ENCODE measurements around the gene OTOF.
A peak's percentile ranks its signal among the peaks of the same experiment; 100 is the strongest.

Gene OTOF

DNA sequence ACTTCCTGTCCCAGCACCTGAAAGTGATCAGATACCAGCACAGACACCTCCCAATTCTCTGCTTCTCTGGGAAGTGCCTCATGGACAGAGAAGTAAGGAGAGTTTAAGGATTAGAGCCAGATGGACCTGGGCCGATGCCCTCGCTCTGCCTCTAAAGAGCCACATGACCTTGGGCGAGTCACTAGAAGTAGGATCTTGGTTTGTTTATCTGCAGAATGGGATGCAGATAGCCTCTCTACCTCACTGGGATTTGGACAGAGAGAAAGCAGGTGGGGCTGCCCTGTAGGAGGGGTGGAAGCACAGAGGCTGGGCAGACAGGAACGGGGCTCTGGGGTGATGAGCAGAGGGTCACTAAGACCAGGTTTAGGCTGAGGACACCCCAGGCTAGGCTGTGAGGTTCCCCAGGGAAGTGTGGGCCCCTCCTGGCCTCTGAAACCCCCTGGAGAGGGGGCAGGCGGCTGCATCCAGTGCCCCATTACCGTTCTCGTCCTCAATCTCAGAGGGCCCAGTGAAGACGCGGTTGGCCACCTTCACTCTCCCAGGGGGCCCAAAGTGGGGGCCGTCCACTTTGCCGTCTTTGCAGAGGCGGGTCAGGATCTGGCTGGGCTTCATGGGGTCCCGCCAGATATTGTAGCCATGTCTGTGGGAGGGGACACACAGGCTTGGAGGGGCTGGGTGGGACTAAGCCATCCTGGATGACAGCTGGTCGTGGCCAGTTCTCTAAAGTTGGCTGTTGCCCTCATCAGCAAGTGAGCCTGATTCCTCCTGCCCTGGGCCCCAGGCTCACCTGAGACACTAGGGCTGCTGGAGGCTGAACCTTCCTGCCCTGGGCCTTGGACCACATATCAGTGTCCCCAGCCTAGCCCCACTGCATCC is 13.3 kb downstream of the OTOF start:
- Histone ChIP-seq H3K4me1 (ENCODE audit: low read length) (0 out of 2 replicates have a peak, but pooled peaks cover 3% of the 10 kb centered on the region), H3K27ac (ENCODE audit: low read length) (no peak overlapping the region), H3K4me3 (ENCODE audit: low read length) (no peak overlapping the region), H3K27me3 (ENCODE audit: low read depth, low read length) (no peaks in the 10 kb centered on the region), H3K4me2 (ENCODE audit: low read length) (no peak overlapping the region), H2AFZ (ENCODE audit: low read depth, low read length) (no peak overlapping the region), H3K36me3 (replicated peaks; ENCODE audit: low read depth, low read length) (no peaks in the 10 kb centered on the region), H3K9ac (ENCODE audit: low read length) (no peak overlapping the region), H3K9me3 (ENCODE audit: insufficient read depth, low read length) (no peaks in the 10 kb centered on the region), H3K79me2 (ENCODE audit: low read length) (no peaks in the 10 kb centered on the region), H4K20me1 (ENCODE audit: insufficient read depth, low read length) (no peaks in the 10 kb centered on the region)
- TF ChIP-seq EZH2phosphoT487 (IDR thresholded peaks at IDR 0.05; ENCODE audit: low read depth), result no peak

GRCh38 chr2:26463244-26464192 is 14.4 kb downstream of the OTOF start:
- no peaks in the 10 kb centered on the region for H3K27me3 ChIP-seq (ENCODE audit: low read depth, low read length)
- no peaks in the 10 kb centered on the region for H4K20me1 ChIP-seq (ENCODE audit: insufficient read depth, low read length)
- H3K9me3 ChIP-seq (ENCODE audit: insufficient read depth, low read length), result no peaks in the 10 kb centered on the region
- H2AFZ ChIP-seq (ENCODE audit: low read depth, low read length), result no peak overlapping the region
- no peak overlapping the region for H3K9ac ChIP-seq (ENCODE audit: low read length)
- H3K4me1 ChIP-seq (ENCODE audit: low read length), result 0 out of 2 replicates have a peak, but pooled peaks cover 3% of the 10 kb centered on the region
- no peak overlapping the region for H3K4me3 ChIP-seq (ENCODE audit: low read length)
- no peak overlapping the region for H3K27ac ChIP-seq (ENCODE audit: low read length)
- H3K79me2 ChIP-seq (ENCODE audit: low read length), result no peaks in the 10 kb centered on the region
- no peaks in the 10 kb centered on the region for H3K36me3 ChIP-seq (replicated peaks; ENCODE audit: low read depth, low read length)
- no peak overlapping the region for H3K4me2 ChIP-seq (ENCODE audit: low read length)
- TF ChIP-seq EZH2phosphoT487 (IDR thresholded peaks at IDR 0.05; ENCODE audit: low read depth), result no peak

DNA sequence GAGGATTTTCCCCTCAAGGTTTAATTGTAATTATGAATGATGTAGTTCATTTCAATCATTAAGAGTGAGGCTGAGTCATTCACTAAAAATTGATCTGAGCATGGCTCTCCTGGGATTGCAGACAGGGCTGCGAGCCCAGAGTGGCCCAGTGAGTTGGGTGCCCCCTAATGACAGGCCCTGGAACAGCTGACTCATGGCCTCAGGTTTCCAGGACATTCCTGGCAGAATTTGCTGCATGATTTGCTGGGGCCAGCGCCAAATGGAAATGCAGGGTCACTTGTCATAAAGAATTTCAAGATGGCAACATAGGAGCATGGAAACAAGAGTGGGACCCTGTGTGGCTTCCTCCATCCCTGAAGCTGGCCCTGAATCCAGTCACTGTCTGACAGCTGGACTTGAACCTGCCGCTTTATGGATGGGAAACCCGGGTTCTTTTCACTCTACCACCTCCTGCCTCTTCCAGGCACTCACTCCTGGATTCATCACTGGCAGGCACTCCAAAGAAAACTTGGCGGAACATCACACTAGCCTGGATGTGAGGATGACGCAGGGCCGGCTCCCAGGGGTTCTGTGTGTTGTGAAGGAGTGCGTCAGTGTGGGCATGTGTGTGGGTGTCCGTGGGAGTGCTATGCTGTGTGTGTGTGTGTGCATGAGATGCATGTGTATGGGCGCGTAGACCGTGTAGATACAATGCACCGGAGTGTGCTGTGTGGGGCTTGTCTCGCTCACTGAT is 15.2 kb downstream of the OTOF start:
- TF ChIP-seq CTCF (IDR thresholded peaks at IDR 0.05; ENCODE audit: low read depth, low read length), result peak; percentile 69
- TF ChIP-seq EZH2phosphoT487 (IDR thresholded peaks at IDR 0.05; ENCODE audit: low read depth), result no peak
- Histone ChIP-seq H3K4me1 (ENCODE audit: low read length) (0 out of 2 replicates have a peak, but pooled peaks cover 3% of the 10 kb centered on the region), H3K9me3 (ENCODE audit: insufficient read depth, low read length) (no peaks in the 10 kb centered on the region), H3K79me2 (ENCODE audit: low read length) (no peaks in the 10 kb centered on the region), H2AFZ (ENCODE audit: low read depth, low read length) (no peak overlapping the region), H3K9ac (ENCODE audit: low read length) (no peak overlapping the region), H3K27me3 (ENCODE audit: low read depth, low read length) (no peaks in the 10 kb centered on the region), H3K4me3 (ENCODE audit: low read length) (no peak overlapping the region), H3K27ac (ENCODE audit: low read length) (no peak overlapping the region), H3K36me3 (replicated peaks; ENCODE audit: low read depth, low read length) (no peaks in the 10 kb centered on the region), H4K20me1 (ENCODE audit: insufficient read depth, low read length) (no peaks in the 10 kb centered on the region), H3K4me2 (ENCODE audit: low read length) (no peak overlapping the region)

GRCh38 chr2:26462100-26462499 is 15.8 kb downstream of the OTOF start:
- no peak overlapping the region for H3K27ac ChIP-seq (ENCODE audit: low read length)
- 0 out of 2 replicates have a peak, but pooled peaks cover 3% of the 10 kb centered on the region for H3K4me1 ChIP-seq (ENCODE audit: low read length)
- H4K20me1 ChIP-seq (ENCODE audit: insufficient read depth, low read length), result no peaks in the 10 kb centered on the region
- H3K36me3 ChIP-seq (replicated peaks; ENCODE audit: low read depth, low read length), result no peaks in the 10 kb centered on the region
- no peak overlapping the region for H3K4me2 ChIP-seq (ENCODE audit: low read length)
- no peak for TF ChIP-seq EZH2phosphoT487 (IDR thresholded peaks at IDR 0.05; ENCODE audit: low read depth)
- no peak for TF ChIP-seq CTCF (IDR thresholded peaks at IDR 0.05; ENCODE audit: low read depth, low read length)
- no peak overlapping the region for H3K4me3 ChIP-seq (ENCODE audit: low read length)
- no peaks in the 10 kb centered on the region for H3K27me3 ChIP-seq (ENCODE audit: low read depth, low read length)
- no peaks in the 10 kb centered on the region for H3K79me2 ChIP-seq (ENCODE audit: low read length)
- H3K9me3 ChIP-seq (ENCODE audit: insufficient read depth, low read length), result no peaks in the 10 kb centered on the region
- H2AFZ ChIP-seq (ENCODE audit: low read depth, low read length), result no peak overlapping the region
- no peak overlapping the region for H3K9ac ChIP-seq (ENCODE audit: low read length)
